Progenitor cell of endocrine pancreas (in vitro differentiated cells): Measurements from ENCODE around the gene CDH23. TPM values are rescaled to one million over a fixed set of nuclear protein-coding genes. Genes with fewer than 3 reads are reported as not detected.

Source experiments
- DNase-seq: peaks from one replicate; pipeline ENCODE4 v3.0.0; 2021; ENCODE audit warnings: low spot score; ENCODE audit not compliant: unreplicated experiment
- H3K27ac Mint-ChIP-seq: 2 replicates; pipeline ENCODE4 v1.8.0; 2021; ENCODE audit warnings: mild to moderate bottlenecking, moderate library complexity, mixed read lengths
- H3K27me3 Mint-ChIP-seq: 2 replicates; pipeline ENCODE4 v1.8.0; 2021; ENCODE audit warnings: mixed read lengths
- H3K36me3 Mint-ChIP-seq: 2 replicates; pipeline ENCODE4 v1.8.0; 2022; ENCODE audit warnings: mixed read lengths; ENCODE audit not compliant: insufficient read depth
- H3K4me1 Mint-ChIP-seq: 2 replicates; pipeline ENCODE4 v1.8.0; 2021; ENCODE audit warnings: low read depth, mixed read lengths
- H3K4me3 Mint-ChIP-seq: 2 replicates; pipeline ENCODE4 v1.8.0; 2021; ENCODE audit warnings: low read depth, mild to moderate bottlenecking, moderate library complexity, mixed read lengths
- H3K9me3 Mint-ChIP-seq: 2 replicates; pipeline ENCODE4 v1.8.0; 2021; ENCODE audit warnings: low read depth, mixed read lengths
- CTCF ChIP-seq: fragments of 200-600 bp; sonication (generic); IDR thresholded peaks from one replicate; pipeline ENCODE4 v1.5.0; 2021; ENCODE audit warnings: antibody characterized with exemption, mild to moderate bottlenecking; ENCODE audit not compliant: unreplicated experiment
- total RNA-seq: library from RNA; stranded (reverse); gene quantifications from 2 replicates; pipeline ENCODE4 v1.2.1, GENCODE V29; 2021

The CDH23 gene
- total RNA-seq, 1 donor from 2014 or later = 0.43 TPM

GRCh38 chr10:71456631-71457030 lies 59.9 kb downstream of the CDH23 start:
- no peak for DNase-seq
- H3K4me1 Mint-ChIP-seq = no peaks in the 10 kb centered on the region
- TF ChIP-seq CTCF = no peak
- no peak overlapping the region for H3K27ac Mint-ChIP-seq
- no peaks in the 10 kb centered on the region for H3K9me3 Mint-ChIP-seq
- no peak overlapping the region for H3K4me3 Mint-ChIP-seq
- no peaks in the 10 kb centered on the region for H3K36me3 Mint-ChIP-seq
- peaks cover 24% of the 10 kb centered on the region for H3K27me3 Mint-ChIP-seq

GRCh38 chr10:71457908-71458307 lies 61.2 kb downstream of the CDH23 start:
- no peaks in the 10 kb centered on the region for H3K36me3 Mint-ChIP-seq
- no peak overlapping the region for H3K27ac Mint-ChIP-seq
- H3K4me3 Mint-ChIP-seq = no peak overlapping the region
- H3K9me3 Mint-ChIP-seq = no peaks in the 10 kb centered on the region
- DNase-seq = no peak
- no peak for TF ChIP-seq CTCF
- H3K27me3 Mint-ChIP-seq = peaks cover 23% of the 10 kb centered on the region
- H3K4me1 Mint-ChIP-seq = no peaks in the 10 kb centered on the region

- Mint-ChIP-seq H3K27me3 (peaks cover 20% of the 10 kb centered on the region), H3K27ac (no peak overlapping the region), H3K4me1 (no peaks in the 10 kb centered on the region)
Observed at GRCh38 chr10:71458387-71458786, 61.7 kb downstream of the CDH23 start.

GRCh38 chr10:71459513-71459912 lies 62.8 kb downstream of the CDH23 start:
- H3K27ac Mint-ChIP-seq = no peak overlapping the region
- no peak overlapping the region for H3K4me3 Mint-ChIP-seq
- no peaks in the 10 kb centered on the region for H3K4me1 Mint-ChIP-seq
- DNase-seq = no peak
- no peaks in the 10 kb centered on the region for H3K36me3 Mint-ChIP-seq
- no peaks in the 10 kb centered on the region for H3K9me3 Mint-ChIP-seq
- TF ChIP-seq CTCF = no peak
- peaks cover 17% of the 10 kb centered on the region for H3K27me3 Mint-ChIP-seq

More at GRCh38 chr10:71458387-71458786, 61.7 kb downstream of the CDH23 start:
- no peak overlapping the region for H3K4me3 Mint-ChIP-seq
- no peak for TF ChIP-seq CTCF
- no peaks in the 10 kb centered on the region for H3K9me3 Mint-ChIP-seq
- no peak for DNase-seq
- no peaks in the 10 kb centered on the region for H3K36me3 Mint-ChIP-seq

- Mint-ChIP-seq H3K4me3 (no peak overlapping the region), H3K36me3 (no peaks in the 10 kb centered on the region), H3K4me1 (no peaks in the 10 kb centered on the region), H3K27ac (no peak overlapping the region), H3K27me3 (peaks cover 12% of the 10 kb centered on the region), H3K9me3 (no peaks in the 10 kb centered on the region)
- DNase-seq = no peak
- TF ChIP-seq CTCF = no peak
Observed at GRCh38 chr10:71460615-71461014, 63.9 kb downstream of the CDH23 start.
